ENCODE data around the gene DNAI2. TPM values are rescaled to one million over a fixed set of nuclear protein-coding genes. Genes with fewer than 3 reads are reported as not detected.

DNAI2 gene
- total RNA-seq, 1 donor from 2014 or later: not detected

- DNase-seq (ENCODE audit: low read depth) (no peak), FAIRE-seq (no peak)
- H3K27ac ChIP-seq (ENCODE audit: low read depth, low read length): no peak overlapping the region
- H3K27me3 ChIP-seq (ENCODE audit: insufficient read depth, low read length): peaks cover 21% of the 10 kb centered on the region
- H3K4me1 ChIP-seq (ENCODE audit: insufficient read depth, low read length): no peaks in the 10 kb centered on the region
- TF ChIP-seq CTCF (IDR thresholded peaks at IDR 0.05; ENCODE audit: insufficient read depth, low read depth, low read length) (no peak), EZH2 (IDR thresholded peaks at IDR 0.05; ENCODE audit: insufficient read depth, low read length) (no peak)
- no peaks in the 10 kb centered on the region for H3K9me3 ChIP-seq (ENCODE audit: insufficient read depth, low read depth, low read length)
- Mint-ChIP-seq H3K4me1 (ENCODE audit: low read depth, unreplicated experiment) (no peaks in the 10 kb centered on the region), H3K9me3 (ENCODE audit: unreplicated experiment) (peaks cover 2% of the 10 kb centered on the region), H3K27ac (ENCODE audit: unreplicated experiment) (no peak overlapping the region), H3K36me3 (ENCODE audit: low read depth, unreplicated experiment) (peaks cover 1% of the 10 kb centered on the region), H3K27me3 (ENCODE audit: low read depth, unreplicated experiment) (peaks cover 61% of the 10 kb centered on the region), H3K4me3 (ENCODE audit: unreplicated experiment) (no peak overlapping the region)
- no peak overlapping the region for H3K4me3 ChIP-seq (ENCODE audit: insufficient read depth, low read depth, low read length)
- H4K20me1 ChIP-seq (ENCODE audit: insufficient read depth, low read length): no peaks in the 10 kb centered on the region
- no peak overlapping the region for H3K9ac ChIP-seq (ENCODE audit: low read length)
- no peak overlapping the region for H3K4me2 ChIP-seq (ENCODE audit: low read length)
- no peaks in the 10 kb centered on the region for H3K79me2 ChIP-seq (ENCODE audit: insufficient read depth, low read length)
- no peaks in the 10 kb centered on the region for H3K36me3 ChIP-seq (ENCODE audit: insufficient read depth, low read length)
- no peak overlapping the region for H2AFZ ChIP-seq (ENCODE audit: low read depth, low read length)
Observed at GRCh38 chr17:74359916-74360315, 85.9 kb downstream of the DNAI2 start.

- FAIRE-seq (no peak), DNase-seq (ENCODE audit: low read depth) (no peak)
- H3K4me1 Mint-ChIP-seq (ENCODE audit: low read depth, unreplicated experiment): no peaks in the 10 kb centered on the region
- Histone ChIP-seq H3K27ac (ENCODE audit: low read depth, low read length) (no peak overlapping the region), H3K79me2 (ENCODE audit: insufficient read depth, low read length) (no peaks in the 10 kb centered on the region), H3K4me2 (ENCODE audit: low read length) (no peak overlapping the region), H3K9ac (ENCODE audit: low read length) (no peak overlapping the region), H3K4me1 (ENCODE audit: insufficient read depth, low read length) (no peaks in the 10 kb centered on the region), H3K36me3 (ENCODE audit: insufficient read depth, low read length) (no peaks in the 10 kb centered on the region), H3K27me3 (ENCODE audit: insufficient read depth, low read length) (peaks cover 21% of the 10 kb centered on the region), H2AFZ (ENCODE audit: low read depth, low read length) (no peak overlapping the region), H4K20me1 (ENCODE audit: insufficient read depth, low read length) (no peaks in the 10 kb centered on the region), H3K9me3 (ENCODE audit: insufficient read depth, low read depth, low read length) (no peaks in the 10 kb centered on the region), H3K4me3 (ENCODE audit: insufficient read depth, low read depth, low read length) (no peak overlapping the region)
- H3K4me3 Mint-ChIP-seq (ENCODE audit: unreplicated experiment): no peak overlapping the region
- no peak for TF ChIP-seq CTCF (IDR thresholded peaks at IDR 0.05; ENCODE audit: insufficient read depth, low read depth, low read length)
- no peak for TF ChIP-seq EZH2 (IDR thresholded peaks at IDR 0.05; ENCODE audit: insufficient read depth, low read length)
- H3K36me3 Mint-ChIP-seq (ENCODE audit: low read depth, unreplicated experiment): peaks cover 1% of the 10 kb centered on the region
- peaks cover 60% of the 10 kb centered on the region for H3K27me3 Mint-ChIP-seq (ENCODE audit: low read depth, unreplicated experiment)
- H3K27ac Mint-ChIP-seq (ENCODE audit: unreplicated experiment): no peak overlapping the region
- H3K9me3 Mint-ChIP-seq (ENCODE audit: unreplicated experiment): peaks cover 2% of the 10 kb centered on the region
Observed at GRCh38 chr17:74360899-74361229, 86.8 kb downstream of the DNAI2 start.

DNA sequence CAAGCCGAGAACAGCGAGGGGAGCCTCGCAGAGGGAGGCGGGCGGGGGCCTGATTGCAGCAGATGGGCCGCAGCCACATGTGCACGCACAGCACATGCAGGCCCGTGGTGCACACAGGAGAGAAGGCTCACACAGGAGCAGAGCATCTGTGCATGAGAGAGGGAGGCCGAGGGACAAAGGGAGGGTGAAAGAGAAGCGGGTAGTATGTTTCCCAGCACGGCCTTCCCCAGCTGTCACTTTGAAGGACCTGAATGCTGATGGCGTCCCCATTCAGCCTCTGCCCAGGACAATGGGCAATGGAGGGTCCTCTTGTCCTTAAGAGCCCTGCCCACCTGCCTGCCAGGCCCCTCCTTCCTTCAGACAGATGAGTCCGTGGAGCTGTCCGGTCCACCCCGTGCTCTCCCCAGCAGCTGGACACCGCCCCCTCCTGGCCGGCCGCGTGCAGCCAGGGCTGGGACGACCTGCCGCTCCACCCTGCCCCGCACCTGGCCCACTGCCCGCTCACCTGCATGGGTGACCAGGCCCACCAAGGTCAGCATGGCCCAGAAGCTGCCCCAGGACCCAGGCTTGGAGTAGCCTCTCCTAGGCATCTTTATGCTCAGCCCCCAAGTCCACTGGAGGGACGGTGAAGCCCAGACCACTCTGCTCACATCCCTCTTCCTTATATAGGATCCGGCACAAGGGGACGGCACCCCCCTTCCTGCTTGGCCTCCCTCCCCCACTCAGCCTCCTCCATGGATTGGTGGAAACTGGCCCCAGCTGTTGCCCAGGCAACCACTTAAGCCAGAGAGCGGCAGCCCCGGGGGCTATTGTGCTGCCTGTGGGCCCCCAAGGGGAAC, 87.4 kb downstream of the DNAI2 start, which contains the start of gene BTBD17:
TSS of gene BTBD17 (minus strand) at position 639 of the 839 bp plus-strand sequence. CDS start at position 590, 49 bp downstream.
- peaks cover 16% of the 10 kb centered on the region for H3K27me3 ChIP-seq (ENCODE audit: insufficient read depth, low read length)
- H3K9me3 ChIP-seq (ENCODE audit: insufficient read depth, low read depth, low read length): no peaks in the 10 kb centered on the region
- H3K27me3 Mint-ChIP-seq (ENCODE audit: low read depth, unreplicated experiment): peaks cover 60% of the 10 kb centered on the region
- H3K9me3 Mint-ChIP-seq (ENCODE audit: unreplicated experiment): peaks cover 2% of the 10 kb centered on the region
- H3K27ac ChIP-seq (ENCODE audit: low read depth, low read length): no peak within 1 kb of the TSS
- H3K4me1 ChIP-seq (ENCODE audit: insufficient read depth, low read length): no peaks in the 10 kb centered on the region
- H3K36me3 Mint-ChIP-seq (ENCODE audit: low read depth, unreplicated experiment): peaks cover 1% of the 10 kb centered on the region
- H3K27ac Mint-ChIP-seq (ENCODE audit: unreplicated experiment): no peak within 1 kb of the TSS
- no peak within 1 kb of the TSS for H3K4me3 ChIP-seq (ENCODE audit: insufficient read depth, low read depth, low read length)
- H3K4me1 Mint-ChIP-seq (ENCODE audit: low read depth, unreplicated experiment): no peaks in the 10 kb centered on the region
- no peak within 1 kb of the TSS for H3K4me3 Mint-ChIP-seq (ENCODE audit: unreplicated experiment)
- TF ChIP-seq EZH2 (IDR thresholded peaks at IDR 0.05; ENCODE audit: insufficient read depth, low read length): no peak
- TF ChIP-seq CTCF (IDR thresholded peaks at IDR 0.05; ENCODE audit: insufficient read depth, low read depth, low read length): no peak
- H2AFZ ChIP-seq (ENCODE audit: low read depth, low read length): no peak within 1 kb of the TSS
- H4K20me1 ChIP-seq (ENCODE audit: insufficient read depth, low read length): no peaks in the 10 kb centered on the region
- H3K4me2 ChIP-seq (ENCODE audit: low read length): no peak within 1 kb of the TSS
- FAIRE-seq (no peak), DNase-seq (ENCODE audit: low read depth) (no peak)
- no peaks in the 10 kb centered on the region for H3K36me3 ChIP-seq (ENCODE audit: insufficient read depth, low read length)
- H3K79me2 ChIP-seq (ENCODE audit: insufficient read depth, low read length): no peaks in the 10 kb centered on the region
- H3K9ac ChIP-seq (ENCODE audit: low read length): no peak within 1 kb of the TSS

Data from astrocyte (in vitro differentiated cells and primary cell).